Cerebellar cortex (tissue), 1 donor: ENCODE measurements around the gene BEND5.

Experiments
- DNase-seq: peaks from one replicate; pipeline ENCODE4 v3.0.0-alpha.2; 2015; ENCODE audit warnings: low spot score

The BEND5 gene

DNA sequence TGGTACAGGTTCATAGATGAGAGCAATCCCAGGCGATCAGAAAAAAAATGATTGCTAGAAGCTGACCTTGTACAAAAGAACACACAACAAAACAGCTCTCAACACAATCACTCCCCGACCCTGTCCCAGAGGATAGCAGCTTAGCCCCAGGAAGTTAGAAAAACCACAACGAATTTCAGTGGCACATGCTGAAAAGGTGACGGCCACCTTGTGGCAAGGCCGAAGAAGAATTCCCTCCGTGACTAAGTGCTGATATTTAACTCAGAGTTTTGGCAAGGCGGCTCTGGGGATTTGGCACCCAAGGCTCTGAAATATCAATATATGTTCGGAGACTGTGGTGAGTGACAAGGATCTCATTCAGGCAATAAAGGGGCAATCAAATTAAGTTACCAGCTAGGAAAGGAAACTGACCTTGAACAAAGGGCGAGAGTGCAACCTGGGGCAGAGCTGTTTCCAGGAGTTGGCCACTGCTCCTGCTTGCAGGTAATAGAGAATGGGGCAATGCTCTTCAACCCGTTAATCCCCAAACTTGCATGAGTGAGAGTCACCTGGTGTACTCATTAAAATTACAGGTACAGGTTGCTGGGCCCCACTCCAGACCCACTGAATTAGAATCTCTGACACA, 96.2 kb downstream of the BEND5 start:
- DNase-seq: no peak

DNA sequence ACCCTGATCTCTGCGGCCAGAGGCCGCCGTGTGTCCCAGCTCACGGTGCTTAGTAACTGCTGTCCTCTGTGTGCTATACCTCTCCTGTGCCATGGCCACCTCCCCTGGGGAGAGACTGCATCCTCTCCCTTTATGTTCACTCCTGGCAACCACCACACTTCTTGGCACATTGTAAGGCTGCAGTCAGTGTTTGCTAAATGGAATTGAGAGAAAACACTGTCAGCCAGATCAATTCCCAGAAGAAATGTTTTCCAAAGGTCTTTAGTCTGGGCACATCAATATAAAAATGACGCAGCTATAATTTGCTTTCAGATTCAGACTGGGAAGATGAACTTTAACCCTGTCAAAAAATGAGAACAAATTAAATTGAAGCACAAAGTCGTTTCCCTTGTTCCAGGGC, 96.8 kb downstream of the BEND5 start:
- no peak for DNase-seq

- DNase-seq: no peak
Measured at GRCh38 chr1:48678710-48679505, 97.8 kb downstream of the BEND5 start.
